ENCODE data around the gene EYA2.

EYA2 gene

GRCh38 chr20:47122560-47122959 lies 227.9 kb downstream of the EYA2 start:
- DNase-seq: no peak

GRCh38 chr20:47124181-47124717 lies 229.6 kb downstream of the EYA2 start:
- no peak for DNase-seq

DNA sequence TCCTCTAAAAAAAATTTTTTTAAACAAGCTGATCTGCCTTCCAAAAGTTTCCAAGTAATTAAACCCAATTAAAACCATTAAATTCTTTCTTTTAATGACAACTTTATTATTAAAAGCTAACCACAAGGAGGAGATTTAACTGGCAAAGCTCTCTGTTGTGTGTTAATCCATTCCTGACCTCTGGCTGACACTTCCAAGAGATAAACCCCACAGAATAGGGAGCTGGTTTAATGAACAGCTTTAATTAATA lies 230.8 kb downstream of the EYA2 start:
- DNase-seq: no peak

DNA sequence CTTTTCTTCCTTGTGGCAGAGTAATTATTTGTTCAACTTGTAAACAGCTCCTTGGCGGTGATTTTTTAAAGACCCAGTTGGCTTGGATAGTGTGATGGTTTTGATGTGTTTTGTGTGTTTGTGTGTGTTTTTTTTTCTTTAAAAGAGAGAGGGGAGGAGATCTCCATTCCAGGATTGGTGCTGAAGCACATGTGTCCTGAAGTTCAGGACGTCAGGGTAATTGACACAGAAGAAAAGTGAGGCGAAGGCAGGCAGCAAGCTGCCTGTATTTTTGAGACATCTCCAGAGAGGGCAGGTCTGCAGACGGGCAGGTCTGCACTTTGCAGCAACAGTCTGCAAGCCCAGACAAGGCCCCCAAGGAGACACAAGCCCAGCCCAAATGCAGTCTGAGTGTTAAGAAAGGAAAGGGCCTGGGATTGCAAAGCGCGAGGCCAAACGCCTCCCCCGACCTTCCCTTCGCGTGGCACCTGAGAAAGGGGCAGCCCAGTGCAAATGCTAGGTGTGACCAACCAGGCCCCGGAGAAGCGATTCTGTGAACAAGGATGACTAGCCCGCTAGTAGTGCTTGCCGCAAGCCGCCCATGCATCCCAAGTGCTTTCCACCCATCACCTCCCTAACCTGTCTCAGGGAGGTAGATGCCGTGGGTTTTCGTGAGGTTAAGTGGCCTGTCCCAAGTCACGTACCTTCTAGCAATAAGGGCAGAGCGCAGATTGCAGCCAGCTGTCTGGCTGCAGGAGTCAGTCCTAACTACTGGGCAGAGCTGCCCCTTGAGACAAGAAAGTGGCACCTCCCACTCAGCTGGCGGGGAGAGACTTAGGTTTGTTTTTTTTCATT lies 231.3 kb downstream of the EYA2 start:
- no peak for DNase-seq

- no peak for DNase-seq
Measured at GRCh38 chr20:47126709-47127108, 232.1 kb downstream of the EYA2 start.

GRCh38 chr20:47127546-47127945 lies 232.9 kb downstream of the EYA2 start:
- DNase-seq: no peak

GRCh38 chr20:47127999-47128398 lies 233.4 kb downstream of the EYA2 start:
- no peak for DNase-seq

GRCh38 chr20:47129306-47129705 lies 234.7 kb downstream of the EYA2 start:
- no peak for DNase-seq

DNA sequence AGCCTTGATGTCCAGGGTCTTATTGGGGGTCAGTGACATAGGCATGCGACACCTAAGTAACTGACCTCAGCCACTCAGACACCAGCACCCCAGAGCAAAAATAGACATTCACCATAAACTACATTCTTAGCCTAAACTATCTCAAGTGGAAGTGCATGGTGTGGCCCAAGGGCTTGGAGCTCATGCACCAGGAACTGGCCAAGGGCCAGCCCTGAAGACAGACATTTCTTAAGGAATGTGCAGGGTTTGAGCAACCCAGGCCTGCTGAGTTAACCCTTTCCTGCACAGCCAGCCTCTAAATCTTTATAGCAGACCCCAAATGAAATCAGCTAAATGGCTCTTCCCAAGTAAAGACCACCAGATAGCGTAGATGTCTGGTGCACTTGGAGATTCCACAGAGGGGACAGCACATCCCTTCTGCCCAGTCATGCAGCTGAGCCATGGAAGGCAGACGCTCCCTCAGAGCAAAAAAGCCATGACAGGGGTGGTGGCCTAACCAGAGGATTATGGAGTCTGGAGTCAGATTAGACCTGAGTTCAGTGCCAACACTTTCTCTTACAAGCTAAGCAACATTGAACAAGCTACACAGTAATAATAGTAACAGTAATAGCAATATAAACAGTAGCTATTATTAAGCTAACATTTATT lies 239.3 kb downstream of the EYA2 start:
- DNase-seq: no peak

DNA sequence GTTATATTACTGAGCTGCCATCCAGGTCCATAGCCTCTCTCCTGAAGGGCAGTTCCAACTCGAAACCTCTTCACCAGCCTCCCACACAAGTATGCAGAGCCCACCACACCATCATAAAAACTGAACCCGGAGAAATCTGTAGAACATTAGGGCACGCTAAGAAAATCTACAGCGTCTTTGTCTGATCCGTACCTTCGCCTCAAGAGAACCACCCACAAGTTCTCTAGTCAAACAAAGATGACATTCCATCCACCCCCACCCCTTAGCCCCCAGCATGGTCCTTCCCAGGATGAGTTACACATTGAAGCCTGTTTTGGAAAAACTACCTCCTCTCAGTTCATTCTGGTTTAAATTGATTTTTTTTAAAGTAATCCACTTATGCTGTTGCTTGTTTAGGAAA lies 242.1 kb downstream of the EYA2 start:
- no peak for DNase-seq

DNA sequence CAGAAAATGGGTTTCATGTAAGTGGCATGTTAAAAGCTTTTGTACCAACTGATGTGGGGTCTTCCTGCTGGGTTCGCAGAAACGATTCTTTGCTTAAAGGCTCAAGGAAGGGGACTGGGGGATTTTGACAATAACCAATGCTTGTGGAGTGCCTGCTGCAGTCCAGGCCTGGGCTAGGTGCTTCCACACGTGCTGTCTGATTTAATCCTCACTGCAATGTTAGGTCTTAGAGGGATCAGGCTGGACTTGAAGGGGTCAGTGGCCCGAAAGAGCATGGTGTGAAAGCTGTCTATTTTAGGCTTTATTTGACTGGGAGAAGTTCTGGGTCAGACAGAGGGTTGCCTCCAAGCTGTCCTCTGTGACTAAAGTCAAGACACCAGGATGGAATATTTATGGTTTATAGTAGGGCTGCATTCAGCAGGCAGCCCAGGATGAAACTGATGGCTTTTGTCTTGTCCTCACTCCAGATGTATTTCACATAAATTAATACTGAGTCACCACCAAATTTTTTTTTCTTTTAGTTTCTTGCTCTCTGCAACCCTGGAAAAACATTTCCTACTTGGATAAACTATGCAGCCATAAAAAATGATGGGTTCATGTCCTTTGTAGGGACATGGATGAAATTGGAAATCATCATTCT lies 242.7 kb downstream of the EYA2 start:
- DNase-seq: no peak

DNA sequence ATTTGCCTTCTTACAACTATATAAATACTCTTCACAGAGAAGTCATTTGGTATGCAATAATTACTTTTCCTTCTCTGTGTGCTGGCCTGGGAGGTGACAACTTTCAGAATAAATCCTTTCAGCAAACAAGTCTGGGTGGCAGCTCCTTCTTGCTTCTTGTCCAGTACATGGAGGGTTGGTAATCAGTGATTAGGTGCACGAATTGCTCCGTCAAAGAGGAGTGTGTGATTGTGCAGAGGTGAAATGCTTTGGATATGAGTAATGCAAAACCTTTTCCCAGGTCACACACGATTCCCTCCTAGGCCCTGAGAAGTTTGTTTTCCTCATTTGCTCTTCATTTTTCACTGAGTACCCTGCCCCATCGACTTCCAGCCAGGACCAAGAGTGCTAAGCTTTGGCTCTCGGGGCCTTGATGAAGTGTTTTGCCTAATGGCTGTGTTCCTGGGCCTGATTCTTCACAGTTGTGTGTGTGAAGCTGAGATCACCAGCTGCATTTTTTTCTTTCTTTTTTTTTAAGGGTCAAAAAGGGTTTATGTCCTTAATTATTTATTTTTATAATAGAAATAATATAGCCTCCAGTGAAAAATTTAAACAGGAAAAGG lies 245.4 kb downstream of the EYA2 start:
- DNase-seq: no peak

- no peak for DNase-seq
Measured at GRCh38 chr20:47141350-47141921, 246.8 kb downstream of the EYA2 start.

GRCh38 chr20:47141941-47142773 lies 247.5 kb downstream of the EYA2 start:
- no peak for DNase-seq

- DNase-seq: no peak
Measured at GRCh38 chr20:47142774-47143170, 248.1 kb downstream of the EYA2 start.

DNA sequence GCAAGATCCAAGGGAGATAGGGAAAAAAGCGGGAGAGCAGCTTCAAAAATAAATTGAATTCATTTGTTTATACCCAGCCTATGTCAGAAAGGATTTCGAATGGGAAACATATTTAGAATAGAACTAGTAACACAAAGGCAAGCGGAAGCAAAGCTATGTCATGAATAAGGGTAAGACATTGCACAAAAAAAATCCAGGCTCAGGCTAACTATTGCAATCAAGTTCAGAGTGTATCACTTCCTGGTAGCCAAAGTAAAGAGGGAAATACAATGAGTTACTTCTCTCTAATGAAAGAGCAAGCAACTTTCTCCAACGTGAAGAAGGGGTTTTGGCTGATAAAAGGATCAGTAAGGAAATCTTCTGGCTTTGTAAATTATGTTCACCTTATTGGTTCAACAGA lies 249.0 kb downstream of the EYA2 start:
- DNase-seq: no peak

- no peak for DNase-seq
Measured at GRCh38 chr20:47144463-47144862, 249.8 kb downstream of the EYA2 start.

GRCh38 chr20:47146686-47147085 lies 252.0 kb downstream of the EYA2 start:
- no peak for DNase-seq

- DNase-seq: no peak
Measured at GRCh38 chr20:47148059-47148458, 253.4 kb downstream of the EYA2 start.

GRCh38 chr20:47149939-47150338 lies 255.3 kb downstream of the EYA2 start:
- DNase-seq: no peak

DNA sequence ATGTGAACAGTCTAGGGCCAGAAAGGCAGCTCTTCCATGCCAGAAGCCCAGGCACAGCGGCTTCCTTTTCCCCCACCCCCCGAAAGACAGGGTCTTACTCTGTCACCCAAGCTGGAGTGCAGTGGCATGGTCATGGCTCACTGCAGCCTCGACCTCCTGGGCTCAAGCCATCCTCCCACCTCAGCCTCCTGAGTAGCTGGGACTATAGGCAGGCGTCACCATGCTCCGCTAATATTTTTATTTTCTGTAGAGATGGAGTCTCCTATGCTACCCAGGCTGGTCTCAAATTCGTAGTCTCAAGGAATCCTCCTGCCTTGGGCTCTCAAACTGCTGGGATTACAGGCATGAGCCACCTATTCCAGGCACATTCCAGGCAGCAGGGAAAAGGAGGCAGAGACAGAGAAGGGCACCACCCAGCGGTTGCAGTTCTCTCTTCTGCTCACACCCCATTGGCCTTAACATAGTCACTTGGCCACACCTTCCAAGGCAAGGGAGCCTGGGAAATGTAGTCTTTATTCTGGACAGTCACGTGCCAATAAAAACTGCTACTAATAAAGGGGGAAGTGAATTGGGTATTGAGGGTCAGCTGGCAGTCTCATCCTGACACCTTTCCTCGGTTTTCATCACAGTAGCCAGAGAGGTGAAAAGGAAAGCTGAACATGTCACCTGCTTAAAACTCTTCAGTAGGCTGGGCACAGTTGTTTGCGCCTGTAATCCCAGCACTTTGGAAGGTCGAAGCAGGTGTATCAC lies 255.9 kb downstream of the EYA2 start:
- peak; percentile 42 for DNase-seq

DNA sequence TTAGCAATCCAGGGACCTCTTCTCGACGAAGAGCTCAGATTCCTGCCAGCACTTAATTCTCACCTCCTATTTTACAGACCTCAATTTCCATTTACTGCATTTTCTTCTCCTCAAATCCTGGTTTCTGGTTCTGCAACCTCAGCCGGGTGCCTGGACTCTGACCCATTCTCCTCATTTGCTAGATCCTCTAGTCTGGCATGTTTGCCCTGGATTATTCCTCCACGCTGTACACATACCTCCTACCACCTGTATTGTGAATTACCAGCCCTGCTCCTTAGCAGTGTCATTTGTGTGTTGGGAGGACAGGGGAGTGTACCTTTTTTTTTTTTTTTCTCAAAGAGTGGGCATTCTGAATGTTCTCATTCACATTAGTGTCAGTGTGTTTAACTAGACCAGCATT lies 257.4 kb downstream of the EYA2 start:
- no peak for DNase-seq

Data from activated CD4-positive, alpha-beta T cell treated with anti-CD3 and anti-CD28 coated beads, Interleukin-2, Interleukin-6, amounts not matched to agents 100 ng/mL and 50 ng/mL, durations not matched to agents 16 hours and 8 hours (primary cell).